Renal cortical epithelial cell (primary cell): ENCODE results near the gene DOCK9. TPM values are rescaled to one million over a fixed set of nuclear protein-coding genes. Genes with fewer than 3 reads are reported as not detected.

Experiments
- DNase-seq: peaks from one replicate; pipeline ENCODE4 v3.0.0-alpha.2; 2011; ENCODE audit warnings: low read depth
- total RNA-seq: library from RNA; depleted of rRNA; stranded (reverse); fragments of >200 nt; gene quantifications from 2 replicates; pipeline ENCODE4 v1.2.3, GENCODE V29; 2014

Gene DOCK9
- total RNA-seq, 1 donor from 2014 or later: 92.7 TPM

DNA sequence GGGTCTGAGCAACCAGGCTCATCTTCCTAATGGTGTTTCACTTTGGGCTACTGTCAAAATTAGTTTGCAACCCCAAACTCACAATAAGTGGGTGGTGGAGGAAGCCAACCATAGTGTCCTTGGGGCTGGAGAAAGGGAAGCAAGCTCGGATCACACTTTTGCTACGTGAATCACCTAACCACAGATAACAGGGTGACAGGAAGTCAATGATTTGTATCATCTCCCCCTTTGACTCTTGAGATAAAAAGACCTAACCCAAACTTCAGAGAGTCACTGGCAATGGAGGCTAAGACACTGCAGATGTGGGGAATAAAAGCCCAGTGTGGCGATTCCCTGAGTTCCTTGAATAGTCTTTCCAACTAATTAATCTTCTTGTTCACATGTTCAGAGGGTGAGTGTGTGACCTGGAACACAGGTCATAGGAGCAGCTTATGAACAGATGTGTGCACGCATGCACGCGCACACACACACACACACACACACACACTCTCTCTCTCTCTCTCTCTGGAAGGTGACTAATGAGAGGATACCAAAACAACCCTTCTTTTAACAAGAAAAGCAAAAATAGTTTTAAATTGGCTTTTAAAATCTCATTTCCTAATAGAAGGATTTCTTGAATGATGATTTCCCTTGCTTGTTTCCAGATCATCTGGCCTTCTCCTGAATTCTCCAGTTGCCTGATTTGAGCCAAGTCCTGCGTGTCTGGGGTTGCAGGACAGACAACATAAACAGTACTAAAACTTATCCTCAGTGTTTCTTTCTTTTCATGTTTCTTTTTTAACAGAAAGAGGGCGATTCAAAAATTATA, 21.2 kb upstream of the DOCK9 start:
- DNase-seq: no peak

DNA sequence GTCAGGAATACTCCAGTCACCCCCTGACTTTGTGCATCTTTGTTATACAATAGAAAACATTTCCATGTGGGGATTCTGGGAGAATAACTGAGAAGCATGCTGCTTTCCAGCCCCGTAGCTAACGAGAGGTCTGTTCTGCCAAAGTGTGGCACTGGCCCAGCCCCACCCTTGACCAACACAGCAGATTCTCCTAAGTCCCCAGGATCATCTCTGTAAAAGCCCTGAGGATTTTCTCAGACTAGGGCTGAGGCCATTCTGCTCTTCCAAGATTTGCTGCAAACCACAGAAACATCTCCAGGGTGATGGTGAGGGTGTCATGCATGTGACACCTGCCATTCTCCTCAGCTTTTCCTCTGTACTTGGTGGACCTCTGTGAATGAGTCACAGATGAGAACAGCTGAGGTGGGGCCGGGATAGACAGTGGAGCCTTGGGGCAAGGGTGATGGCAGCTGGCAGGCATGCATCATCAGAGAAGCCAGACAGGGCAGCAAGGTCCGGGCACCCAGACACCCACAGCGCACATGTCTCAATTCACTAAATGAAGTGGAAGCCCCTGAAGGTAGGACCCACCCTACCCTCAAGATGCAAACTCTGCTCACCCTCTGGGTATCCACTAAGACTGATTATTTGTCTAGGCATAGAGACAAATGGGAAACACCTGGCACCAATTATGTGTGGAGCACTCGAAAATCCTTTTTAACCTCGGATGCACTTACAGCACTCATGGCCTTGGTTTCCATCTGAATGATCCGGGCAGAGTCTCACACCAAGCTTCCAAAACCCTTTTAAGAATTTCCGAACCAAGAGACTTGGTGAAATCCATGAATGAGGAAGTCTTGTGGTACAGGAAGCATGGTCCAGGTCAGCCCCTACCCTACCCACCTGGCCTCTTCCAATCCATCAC, 20.1 kb upstream of the DOCK9 start:
- peak; percentile 65 for DNase-seq

DNA sequence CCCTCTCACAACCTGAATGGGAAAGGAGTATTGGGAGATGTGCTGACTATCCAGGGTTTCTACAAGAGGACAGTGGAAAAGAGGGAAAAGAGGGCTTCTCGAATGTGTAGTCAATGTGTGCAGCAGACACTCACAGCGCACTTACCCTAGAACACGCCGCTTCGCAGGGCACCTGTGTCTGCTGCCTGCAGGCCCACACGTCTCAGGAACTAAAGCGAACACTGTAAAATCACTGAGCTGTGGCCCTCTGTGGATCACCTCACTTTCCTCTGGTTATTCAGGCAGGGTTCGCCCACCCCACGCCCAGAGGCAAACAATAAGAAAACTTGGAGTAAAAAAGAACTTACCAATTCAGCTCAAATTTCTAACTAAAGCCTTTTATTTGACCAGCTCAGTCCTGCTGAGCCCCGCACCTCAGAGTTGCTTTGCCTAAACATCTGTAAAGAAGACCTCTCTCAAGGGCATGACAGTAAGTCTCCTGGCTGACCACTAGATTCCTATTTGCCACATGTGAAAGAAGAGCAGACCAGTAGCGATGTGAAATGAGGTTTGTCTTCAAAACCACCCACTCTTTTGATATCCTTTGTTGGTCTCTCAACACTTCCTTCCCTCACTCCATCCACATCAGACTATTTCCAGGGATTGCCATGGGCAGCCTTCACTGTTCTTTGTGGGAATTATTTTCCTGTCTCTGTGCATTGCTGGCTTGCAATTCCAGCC, 19.3 kb upstream of the DOCK9 start:
- peak; percentile 32 for DNase-seq

DNA sequence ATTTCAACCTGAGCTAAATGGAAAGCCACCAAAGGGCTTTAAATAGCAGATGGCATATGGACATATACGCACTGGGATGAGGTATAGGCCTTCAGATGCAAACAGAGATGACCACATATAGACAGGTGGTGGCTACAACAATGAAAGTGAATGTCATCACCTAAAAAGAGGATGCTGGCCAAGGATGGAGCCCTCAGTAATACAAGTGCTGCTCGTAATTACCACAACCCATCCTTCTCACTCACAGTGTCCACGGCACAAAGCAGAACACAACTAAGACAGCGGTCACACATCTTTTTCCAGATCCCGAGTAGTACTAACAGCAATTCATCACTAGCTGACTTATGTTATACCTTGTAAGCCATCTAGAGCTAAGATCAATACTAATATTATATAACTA, 18.2 kb upstream of the DOCK9 start:
- no peak for DNase-seq

DNA sequence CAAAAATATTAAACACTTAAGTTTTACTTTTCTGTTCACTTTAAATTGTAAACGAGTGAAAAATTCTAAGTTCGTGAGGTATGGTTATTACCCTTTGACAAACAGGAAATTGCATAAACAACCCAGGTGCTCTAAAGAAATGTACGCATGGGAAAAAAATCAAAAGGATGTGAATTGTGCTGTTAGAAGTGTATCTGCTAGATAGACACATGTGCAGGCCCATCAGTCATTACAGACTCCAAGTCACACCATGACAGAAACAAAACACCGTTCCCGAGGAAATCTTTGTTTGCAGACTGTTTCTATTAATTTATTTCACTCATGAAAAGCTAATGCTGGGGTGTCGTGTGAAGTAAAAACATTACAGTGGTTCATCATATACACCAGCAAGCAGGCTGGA, 17.0 kb upstream of the DOCK9 start:
- no peak for DNase-seq

DNA sequence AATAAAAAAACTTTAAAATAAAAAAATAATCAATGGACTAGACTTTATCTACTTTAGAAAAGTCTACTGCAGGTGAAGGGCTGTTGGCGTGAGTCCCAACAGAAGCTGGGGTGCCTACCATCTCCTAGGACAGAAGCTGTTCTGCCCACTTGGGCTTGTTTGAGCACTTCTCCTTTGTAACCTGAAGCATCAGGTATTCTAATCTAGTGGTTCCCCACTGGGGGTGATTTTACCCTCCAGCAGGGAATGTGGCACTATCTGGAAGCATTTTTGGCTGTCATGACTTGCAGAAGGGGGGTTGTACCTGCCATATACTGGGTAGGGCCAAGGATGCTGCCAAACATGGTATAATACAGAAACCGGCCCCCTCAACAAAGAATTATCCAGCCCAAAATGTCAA, 16.2 kb upstream of the DOCK9 start:
- no peak for DNase-seq

DNA sequence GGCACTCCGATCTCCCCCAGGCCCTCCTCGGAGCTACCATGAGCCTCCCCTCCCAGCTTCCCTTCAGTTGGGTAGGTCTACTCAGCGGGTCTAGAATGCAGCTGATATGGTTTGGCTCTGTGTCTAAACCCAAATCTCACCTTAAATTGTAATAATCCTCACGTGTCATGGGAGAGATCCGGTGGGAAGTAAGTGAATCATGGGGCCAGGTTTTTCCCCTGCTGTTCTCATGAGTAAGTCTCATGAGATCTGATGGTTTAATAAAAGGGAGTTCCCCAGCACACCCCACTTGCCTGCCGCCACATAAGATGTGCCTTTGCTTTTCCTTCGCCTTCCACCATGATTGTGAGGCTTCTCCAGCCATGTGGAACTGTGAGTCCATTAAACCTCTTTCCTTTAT, 14.5 kb upstream of the DOCK9 start:
- peak; percentile 87 for DNase-seq

DNA sequence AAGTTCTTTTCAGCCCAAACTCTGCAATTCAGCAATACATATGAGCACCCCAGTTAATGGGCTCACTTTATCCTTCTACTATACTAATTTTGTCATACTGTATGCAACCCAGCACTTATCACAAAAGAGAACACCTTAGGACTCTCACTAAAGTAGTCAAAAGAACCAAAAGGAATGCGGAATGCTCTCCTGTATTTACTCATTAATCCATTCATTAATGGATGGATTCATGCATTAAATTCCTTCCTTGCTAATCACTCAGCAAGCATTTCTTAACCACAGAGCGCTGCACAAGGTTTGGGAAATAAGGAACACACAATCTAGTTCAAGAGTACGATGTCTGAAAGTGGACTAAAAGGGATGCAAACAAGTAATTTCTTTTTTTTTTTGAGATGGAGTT, 12.8 kb upstream of the DOCK9 start:
- DNase-seq: peak; percentile 97

DNA sequence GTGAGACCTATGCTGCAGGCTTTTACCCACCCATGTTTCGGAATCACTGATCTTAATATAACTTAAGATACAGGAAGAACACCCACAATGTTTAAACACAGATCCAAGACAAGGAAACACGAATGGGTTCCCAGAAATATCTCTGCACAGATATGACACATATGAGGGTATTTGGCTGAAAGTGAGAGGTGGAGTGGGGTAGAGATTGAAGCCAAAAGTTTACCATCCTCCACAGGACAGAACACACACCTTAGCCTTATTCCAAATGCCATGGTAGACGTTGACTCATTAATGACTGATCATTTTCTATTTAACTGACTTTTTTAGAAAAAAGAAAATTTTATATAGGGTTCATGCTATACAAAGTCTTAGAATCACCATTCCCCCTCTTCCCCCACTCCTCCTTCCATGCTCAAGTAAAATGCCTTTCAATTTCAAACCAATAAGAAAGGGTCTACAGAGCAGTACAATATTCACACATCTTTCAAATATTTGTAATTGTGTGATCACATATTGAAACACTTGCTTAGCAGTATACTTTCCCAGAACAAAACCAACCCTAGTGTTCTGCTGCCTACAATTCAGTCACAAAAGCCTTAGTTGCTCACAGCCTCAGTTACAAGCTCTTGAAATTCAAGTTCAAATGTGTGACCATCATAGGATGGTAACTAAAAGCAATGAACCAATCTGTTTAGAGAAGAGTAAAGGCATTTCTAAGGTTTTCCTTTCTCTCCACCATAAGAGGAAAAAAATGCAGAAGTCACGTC, 11.8 kb upstream of the DOCK9 start:
- no peak for DNase-seq

DNA sequence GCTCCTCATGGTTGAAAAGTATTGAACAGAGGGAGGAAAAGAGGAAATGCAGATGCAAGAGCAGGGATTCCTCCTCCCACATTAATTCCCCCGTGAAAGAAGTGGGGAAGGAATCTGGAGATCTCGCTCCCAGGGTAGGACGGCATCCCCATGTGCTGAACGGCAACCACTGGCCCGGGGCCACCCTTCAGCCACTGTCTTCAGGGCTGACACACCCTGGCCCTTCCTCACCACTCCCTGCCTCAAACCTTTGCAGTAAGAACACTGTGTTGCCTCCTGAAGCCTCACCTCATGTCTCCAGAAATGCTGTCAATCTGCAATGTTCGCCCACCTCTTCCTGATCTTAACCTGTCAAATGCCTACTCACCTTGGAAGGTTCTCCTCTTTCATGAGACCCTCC, 10.9 kb upstream of the DOCK9 start:
- DNase-seq: no peak

DNA sequence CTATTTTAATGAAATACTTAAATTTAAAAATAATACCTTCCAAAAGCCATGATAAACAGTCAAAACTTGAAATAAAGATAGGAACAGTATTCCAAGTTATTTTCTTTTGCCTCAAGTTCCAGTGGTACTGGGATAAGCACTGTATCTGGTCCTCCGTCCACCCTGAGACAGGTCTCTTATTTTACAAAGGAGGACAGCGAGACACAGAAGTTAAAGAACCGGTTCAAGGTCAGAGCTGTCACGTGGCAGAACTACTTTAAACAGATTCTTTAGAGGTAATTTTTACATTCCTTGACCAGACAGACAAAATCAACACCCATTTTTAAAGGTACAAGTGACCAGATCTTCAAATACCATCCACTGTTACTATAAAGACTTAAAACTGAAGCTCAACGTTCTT, 10.4 kb upstream of the DOCK9 start:
- DNase-seq: no peak

DNA sequence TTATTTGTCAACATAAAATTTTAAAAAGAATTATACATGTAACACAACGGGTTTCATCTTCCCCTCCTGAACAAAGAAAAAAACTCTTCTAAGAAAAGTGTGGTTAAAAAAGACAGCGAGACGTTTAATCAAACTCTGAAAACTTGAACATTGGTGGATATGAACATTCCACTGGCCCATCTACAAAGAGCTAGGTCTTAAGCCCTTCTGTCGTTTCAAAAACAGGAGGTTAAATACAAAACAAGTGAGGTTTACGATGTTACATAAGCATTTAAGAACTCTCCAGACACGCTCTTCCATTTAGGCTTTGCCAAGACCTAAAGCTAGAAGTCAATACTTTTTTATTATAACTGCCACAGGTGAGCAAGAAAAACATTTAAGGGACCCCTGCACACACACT, 9.4 kb upstream of the DOCK9 start:
- DNase-seq: no peak

DNA sequence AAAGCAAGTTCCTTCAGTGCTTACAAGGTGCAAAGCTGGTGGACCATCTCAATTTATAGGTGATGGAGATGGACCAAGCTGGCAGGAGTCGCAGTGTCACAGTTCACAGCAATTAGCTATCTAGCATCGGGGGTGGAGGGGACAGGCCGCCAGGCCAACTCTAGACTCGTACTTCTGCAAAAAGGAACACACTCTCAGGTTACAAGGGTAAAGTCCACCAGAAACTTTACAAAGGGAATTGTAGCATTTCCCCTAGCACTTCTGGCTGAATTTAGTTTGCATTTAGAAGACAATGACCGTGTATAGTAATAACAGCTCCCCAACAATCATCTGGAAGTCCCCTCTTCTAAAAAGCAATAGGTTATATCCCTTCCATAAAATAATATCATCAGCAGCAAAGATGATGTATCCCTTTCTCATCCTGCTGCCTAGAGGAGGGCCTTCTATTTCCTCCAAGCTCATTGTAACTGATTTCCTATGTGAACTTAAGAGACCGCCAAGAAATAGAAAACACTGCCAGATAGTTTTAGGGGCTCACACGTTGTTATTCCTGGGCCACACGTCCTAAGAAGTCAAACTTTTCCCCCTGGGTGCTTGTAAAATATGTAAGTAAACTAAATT, 8.5 kb upstream of the DOCK9 start:
- DNase-seq: no peak

DNA sequence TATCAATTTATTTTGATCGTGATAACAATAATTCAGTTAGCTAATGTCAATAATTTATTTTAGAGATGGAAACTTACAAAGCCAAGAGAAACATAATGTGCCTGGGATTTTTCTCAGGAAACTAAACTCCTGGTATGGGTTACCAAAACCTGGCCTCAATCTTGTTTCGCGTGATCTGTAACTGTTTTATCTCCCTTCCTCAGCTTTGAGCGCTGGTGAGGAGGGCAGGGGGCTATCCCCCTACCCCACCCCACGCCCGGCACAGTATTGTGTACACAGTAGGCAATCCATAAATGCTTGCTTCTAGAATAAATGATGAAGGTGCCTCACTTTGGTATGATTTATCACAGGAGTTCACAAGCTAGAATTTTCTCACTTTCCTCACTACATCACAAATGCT, 7.7 kb upstream of the DOCK9 start:
- DNase-seq: no peak

DNA sequence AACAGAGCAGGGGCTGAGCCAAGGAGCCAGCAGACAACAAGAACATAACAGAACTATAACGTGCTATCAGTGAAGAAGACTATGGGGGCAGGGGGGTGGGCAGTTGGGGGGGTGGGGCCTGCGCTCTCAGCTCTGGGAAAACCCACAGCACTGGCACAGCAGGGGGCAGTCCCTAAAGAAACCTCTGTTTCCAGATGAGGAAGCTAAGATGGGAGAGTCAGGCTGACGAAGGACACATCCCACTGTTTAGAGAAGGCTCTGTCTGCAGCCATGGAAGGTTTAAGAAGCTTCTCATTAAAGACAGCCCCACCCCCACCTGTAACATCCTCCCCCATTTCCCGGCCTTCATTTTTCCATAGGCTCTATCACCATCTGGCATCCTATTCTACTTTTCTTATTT, 7.1 kb upstream of the DOCK9 start:
- DNase-seq: no peak

DNA sequence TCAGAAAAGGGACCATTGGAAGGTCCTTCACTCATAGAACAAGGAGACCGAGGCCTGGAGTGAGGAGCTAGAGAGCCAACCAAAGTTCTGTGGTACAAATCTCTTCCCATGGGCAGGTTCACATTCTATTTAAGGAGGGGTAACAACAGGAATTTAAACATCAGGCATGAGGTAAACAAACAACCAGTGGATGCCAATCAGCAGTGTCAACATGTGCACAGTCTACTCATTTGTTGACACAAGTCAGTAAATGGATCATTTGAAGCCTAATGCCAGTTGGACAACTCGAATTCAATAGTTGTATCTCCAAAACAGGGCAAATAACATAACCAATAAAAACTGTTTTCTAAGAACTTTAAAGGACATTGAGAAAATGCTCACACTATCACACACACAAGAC, 6.3 kb upstream of the DOCK9 start:
- peak; percentile 62 for DNase-seq

DNA sequence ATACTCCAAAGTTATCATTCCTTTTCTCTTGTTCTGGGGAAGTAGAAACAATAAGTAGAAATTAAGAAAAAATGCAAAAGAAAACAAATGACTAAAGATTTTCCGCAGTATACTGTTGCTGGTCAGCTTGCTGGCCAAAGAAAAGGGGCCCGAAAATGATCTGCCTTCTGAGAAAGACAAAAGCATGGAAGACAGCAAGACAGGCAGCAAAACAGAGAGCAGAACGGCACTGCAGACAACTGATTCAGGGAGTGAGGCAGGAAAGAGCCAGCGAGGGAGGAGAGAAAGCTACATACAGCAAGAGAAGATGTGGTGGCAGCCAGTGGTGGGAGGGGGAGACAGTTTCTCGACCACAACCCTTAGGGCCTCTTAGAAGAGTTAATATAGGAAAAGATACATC, 5.3 kb upstream of the DOCK9 start:
- DNase-seq: no peak

DNA sequence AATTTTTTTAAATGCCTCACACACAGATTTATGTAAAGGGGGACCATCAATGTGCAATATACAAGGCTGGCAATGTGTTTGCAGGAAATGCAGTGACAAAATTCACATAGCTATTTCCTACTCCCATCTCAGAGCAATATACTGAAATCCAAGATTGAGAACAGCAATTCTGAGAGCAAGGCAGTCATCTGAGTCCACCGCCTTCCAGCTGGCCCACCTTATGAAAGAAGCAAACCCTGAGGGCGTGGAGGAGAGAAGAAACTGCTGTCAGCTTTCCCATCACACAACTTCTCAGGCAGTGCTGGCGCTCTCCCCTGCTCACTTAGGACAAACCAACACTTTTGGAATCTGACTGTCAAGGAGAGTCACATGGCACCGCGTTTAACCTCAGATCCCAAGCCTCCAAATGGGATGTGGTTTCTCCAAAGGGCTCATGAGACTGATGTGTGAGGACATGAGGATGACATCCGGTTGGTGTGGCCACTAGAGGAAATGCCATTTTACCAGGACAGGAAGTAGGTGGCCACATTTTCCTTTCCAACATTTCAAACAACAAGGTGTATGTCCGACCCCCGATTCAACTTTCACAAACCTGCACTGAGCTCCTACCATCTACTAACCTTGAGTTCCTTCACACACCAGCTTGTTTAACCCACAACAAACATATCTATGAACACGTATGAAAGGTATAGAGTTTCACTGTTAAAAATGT, 3.7 kb upstream of the DOCK9 start:
- DNase-seq: no peak

DNA sequence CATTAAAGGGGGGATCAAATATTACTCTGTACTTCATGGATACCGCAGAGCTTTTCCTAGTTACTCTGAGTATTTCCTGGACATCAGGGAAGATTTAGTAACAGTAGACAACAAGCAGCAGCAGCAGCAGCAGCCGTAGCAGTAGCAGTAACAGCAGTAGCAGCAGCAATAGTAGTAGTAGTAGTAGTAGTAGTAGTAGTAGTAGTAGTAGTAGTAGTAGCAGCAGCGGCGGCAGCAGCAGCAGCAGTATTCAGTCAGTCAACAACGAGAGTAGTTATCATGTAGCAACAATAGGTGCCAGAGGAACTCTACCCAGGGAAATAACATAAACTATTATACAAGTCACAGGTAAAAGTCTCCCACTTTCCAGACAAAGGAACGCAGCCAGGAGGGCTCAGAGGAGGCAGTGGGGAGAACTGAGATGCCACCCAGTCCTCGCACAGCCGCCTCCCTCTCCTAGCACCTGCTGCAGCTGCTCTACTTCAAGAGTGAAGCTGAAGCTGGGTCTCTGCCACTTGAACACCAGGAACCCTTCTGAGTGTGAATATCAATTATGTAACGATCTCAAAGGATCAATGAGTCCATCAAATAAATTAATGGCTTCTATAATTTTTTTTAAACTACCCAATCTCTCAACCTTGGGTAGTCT, 1.3 kb upstream of the DOCK9 start:
- no peak for DNase-seq

DNA sequence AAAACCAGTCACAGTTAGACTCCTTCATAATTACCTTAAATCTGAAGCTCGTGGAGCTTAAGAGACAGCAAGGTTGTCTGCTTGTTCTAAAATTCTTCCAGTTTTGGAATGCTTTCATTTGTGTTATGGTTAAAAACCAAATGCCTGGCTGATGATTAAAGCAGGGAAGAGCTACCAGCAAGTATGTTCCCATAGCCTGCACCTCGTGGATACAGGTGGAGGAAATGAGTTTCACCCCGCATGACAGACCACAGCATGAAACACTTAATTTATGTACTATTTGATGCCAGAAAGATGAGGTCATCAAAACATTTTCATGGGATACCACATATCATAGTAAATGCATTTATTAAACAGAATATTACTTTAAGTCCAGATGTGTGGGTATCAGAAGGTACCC, 416 bp upstream of the DOCK9 start:
- DNase-seq: peak; percentile 94
